Coronary artery (tissue), 2 donors: ENCODE results near the gene HSD17B1.

Source experiments
- DNase-seq: peaks from one replicate; pipeline ENCODE4 v3.0.0-alpha.2; 2017; ENCODE audit warnings: low spot score
- H3K27ac ChIP-seq, 2 donors: fragments of 200-600 bp; sonication (generic); one replicate each; pipeline ENCODE4 v1.5.1; 2016 to 2019
- H3K4me3 ChIP-seq: fragments of 200-600 bp; sonication (generic); 2 replicates; pipeline ENCODE4 v1.5.1; 2016; ENCODE audit warnings: mild to moderate bottlenecking, moderate library complexity
- TF ChIP-seq, protein P1 (sequence below): fragments of 200-600 bp; sonication (generic); IDR thresholded peaks from one replicate; pipeline ENCODE4 v1.5.1; 2019; ENCODE audit warnings: antibody characterized with exemption

Gene HSD17B1

DNA sequence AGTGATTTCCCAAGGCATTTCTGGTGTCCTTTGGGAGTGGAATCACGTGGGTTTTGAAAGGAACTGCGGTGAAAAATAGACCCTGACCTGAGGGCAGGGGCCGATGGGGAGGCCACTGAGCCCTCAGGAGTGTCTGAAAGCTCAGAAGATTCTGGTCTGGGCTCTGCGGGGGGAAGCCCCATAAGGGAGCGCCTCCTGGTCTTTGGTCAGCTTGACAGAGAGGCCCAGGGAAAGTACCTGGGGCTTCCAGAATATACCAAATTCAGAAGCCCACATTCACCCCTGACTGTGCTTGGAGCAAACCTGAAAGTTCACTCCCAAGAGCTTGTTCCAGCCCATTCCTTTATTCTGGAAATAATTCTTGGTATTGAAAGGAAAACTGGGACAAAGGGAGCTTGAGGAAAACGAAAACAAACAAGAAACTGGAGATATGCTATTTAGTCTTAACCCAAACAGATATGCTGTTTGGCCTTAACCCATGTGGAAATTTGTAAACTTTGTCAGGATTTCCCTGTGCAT, 39.9 kb upstream of the HSD17B1 start:
- peak; percentile 67 for DNase-seq
- Histone ChIP-seq H3K27ac (peak overlapping the region; percentile 83 to 86), H3K4me3 (no peak overlapping the region)
- TF ChIP-seq, protein P1, sequence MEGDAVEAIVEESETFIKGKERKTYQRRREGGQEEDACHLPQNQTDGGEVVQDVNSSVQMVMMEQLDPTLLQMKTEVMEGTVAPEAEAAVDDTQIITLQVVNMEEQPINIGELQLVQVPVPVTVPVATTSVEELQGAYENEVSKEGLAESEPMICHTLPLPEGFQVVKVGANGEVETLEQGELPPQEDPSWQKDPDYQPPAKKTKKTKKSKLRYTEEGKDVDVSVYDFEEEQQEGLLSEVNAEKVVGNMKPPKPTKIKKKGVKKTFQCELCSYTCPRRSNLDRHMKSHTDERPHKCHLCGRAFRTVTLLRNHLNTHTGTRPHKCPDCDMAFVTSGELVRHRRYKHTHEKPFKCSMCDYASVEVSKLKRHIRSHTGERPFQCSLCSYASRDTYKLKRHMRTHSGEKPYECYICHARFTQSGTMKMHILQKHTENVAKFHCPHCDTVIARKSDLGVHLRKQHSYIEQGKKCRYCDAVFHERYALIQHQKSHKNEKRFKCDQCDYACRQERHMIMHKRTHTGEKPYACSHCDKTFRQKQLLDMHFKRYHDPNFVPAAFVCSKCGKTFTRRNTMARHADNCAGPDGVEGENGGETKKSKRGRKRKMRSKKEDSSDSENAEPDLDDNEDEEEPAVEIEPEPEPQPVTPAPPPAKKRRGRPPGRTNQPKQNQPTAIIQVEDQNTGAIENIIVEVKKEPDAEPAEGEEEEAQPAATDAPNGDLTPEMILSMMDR, result no peak

DNA sequence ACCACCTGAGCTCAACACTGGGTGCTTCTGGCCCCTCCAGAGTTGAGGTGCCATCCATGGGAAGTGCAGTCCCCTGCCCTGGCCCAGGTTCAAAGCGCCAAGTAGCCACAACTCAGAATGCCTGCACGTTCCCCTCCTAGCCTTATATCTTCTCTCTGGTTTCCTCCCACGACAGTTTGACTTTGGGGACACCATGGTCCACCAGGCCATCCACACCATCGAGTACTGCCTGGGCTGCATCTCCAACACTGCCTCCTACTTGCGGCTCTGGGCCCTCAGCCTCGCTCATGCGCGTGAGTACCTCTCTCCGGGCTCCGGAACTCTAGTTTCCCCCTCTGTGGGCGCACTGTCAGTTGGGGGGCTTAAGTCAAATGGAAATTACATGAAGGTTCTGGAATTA, 39.0 kb upstream of the HSD17B1 start:
- peak; percentile 71 for DNase-seq
- Histone ChIP-seq H3K4me3 (no peak overlapping the region), H3K27ac (peak overlapping the region; percentile 83 to 86)
- TF ChIP-seq, protein P1, result no peak

DNA sequence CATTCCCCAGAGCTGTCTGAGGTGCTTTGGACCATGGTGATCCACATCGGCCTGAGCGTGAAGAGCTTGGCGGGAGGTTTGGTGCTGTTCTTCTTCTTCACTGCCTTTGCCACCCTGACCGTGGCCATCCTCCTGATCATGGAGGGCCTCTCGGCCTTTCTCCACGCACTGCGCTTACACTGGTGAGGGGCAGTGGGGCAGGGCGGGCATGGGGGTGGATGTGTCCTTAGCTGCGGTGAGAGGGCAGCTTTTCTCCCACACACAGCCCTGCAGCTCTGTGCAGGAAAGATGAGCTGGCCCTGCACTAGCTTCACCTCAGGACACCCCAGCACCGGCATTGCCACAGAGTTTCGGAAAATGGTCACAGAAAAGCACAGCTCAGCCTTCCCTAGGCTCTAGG, 38.4 kb upstream of the HSD17B1 start:
- TF ChIP-seq, protein P1, result no peak
- no peak overlapping the region for H3K4me3 ChIP-seq
- DNase-seq, result peak; percentile 70
- peak overlapping the region; percentile 83 to 86 for H3K27ac ChIP-seq

DNA sequence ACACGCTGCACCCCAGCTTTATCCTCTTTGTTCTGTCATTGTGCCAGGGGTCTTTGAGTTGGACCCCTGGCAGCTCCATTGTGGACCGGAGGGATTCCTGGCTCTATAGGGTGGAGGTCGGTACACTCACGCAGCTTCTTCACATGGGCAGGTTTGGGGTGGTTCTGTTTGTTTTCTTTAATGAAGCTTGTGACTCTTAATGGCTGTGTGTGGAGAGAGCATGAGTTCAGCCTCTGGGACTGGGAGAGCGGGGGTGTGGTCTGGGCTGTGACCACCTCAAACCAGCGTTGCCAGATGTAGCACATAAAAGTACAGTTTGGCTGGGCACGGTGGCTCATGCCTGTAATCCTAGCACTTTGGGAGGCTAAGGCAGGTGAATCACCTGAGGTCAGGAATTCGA, 37.9 kb upstream of the HSD17B1 start:
- DNase-seq, result no peak
- no peak overlapping the region for H3K4me3 ChIP-seq
- TF ChIP-seq, protein P1, result no peak
- peak overlapping the region in 1 of 2 donors; percentile 83 for H3K27ac ChIP-seq

DNA sequence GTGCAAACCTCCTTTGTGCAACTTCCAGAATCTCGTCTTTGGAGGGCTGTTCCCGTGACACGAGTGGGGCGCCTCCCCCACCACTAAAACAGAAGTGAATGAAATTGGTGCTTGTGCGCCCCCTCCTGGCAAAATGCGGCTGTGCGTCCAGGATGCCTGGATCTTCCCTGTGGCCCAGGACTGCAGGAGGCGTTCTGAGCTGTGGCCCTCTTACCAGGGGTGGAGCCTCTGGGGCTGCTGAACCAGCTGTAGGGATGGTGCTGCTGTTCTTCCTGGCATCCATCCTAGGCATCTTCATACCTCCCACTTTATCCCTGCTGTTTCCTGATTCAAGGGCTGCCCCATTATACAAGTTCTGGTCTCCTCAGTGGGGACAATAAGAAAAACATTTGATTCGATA, 35.2 kb upstream of the HSD17B1 start:
- Histone ChIP-seq H3K4me3 (peak overlapping the region; percentile 39), H3K27ac (peak overlapping the region; percentile 93 to 98)
- TF ChIP-seq, protein P1, result peak; percentile 87
- DNase-seq, result peak; percentile 95

DNA sequence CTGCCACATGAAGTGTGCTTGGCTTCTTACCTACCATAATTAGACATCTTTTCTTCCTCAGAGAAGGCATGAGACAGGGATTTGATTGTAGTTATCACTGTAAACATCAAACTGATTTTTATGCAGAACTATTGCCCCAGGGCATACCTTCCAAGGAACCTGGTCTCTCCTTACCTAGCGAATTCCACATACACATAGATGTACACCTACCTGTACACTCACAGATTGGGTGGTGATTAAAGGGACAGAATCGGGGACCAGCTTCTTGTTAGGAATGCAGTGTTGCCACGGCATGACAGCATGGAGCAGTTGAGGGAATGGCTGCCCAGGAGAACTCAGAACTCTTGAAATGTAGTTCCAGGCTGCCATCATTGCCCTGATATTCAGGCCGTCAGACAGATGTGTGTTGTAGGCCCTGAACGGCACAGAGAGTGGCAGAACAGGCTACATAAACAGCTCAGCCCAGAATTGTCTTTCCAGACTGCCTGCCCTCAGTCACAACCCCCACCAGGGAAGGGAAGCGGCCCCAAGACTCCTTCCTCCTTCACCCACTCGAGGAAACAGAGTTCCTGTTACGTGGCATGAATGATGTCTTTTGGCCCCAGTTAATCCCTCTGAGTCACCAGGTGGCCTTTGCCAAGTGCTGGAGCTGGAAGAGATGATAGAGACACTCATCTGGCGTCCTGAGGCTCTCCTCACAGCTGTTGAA, 34.5 kb upstream of the HSD17B1 start:
- TF ChIP-seq, protein P1, result no peak
- DNase-seq, result peak; percentile 92
- H3K4me3 ChIP-seq, result peak overlapping the region; percentile 39
- peak overlapping the region; percentile 93 to 98 for H3K27ac ChIP-seq
